Right lobe of liver (tissue), 6 donors: Measurements from ENCODE around the gene ZIC4. TPM values are rescaled to one million over a fixed set of nuclear protein-coding genes. Genes with fewer than 3 reads are reported as not detected.

Experiments
- ATAC-seq, 4 donors: fragments of 200-7000 bp; cut with Tn5 transposase; one replicate each; pipeline ENCODE4 v1.9.1; 2020; ENCODE audit warnings: mild to moderate bottlenecking in 4 of 4, moderate library complexity in 4 of 4
- DNase-seq, 3 donors: peaks; one replicate each; pipeline ENCODE4 v3.0.0-alpha.2; 2020
- H3K27ac ChIP-seq, 3 donors: fragments of 200-600 bp; one replicate each; pipeline ENCODE4 v1.8.0; 2022
- H3K27me3 ChIP-seq, 2 donors: fragments of 200-600 bp; one replicate each; pipeline ENCODE4 v1.8.0; 2022
- H3K36me3 ChIP-seq, 4 donors: fragments of 200-600 bp; sonication (generic) in 1 of 4; one replicate each; pipeline versions ENCODE4 v1.5.1 to v1.8.0; 2017 to 2022; ENCODE audit warnings: control low read depth in 1 of 4
- H3K4me1 ChIP-seq, 4 donors: fragments of 200-600 bp; sonication (generic) in 1 of 4; one replicate each; pipeline versions ENCODE4 v1.5.1 to v1.8.0; 2017 to 2022; ENCODE audit warnings: control low read depth in 1 of 4
- H3K4me3 ChIP-seq, 3 donors: fragments of 200-600 bp; one replicate each; pipeline ENCODE4 v1.8.0; 2022
- H3K9me3 ChIP-seq, 4 donors: fragments of 200-600 bp; sonication (generic) in 1 of 4; one replicate each; pipeline versions ENCODE4 v1.5.1 to v1.8.0; 2017 to 2022; ENCODE audit warnings: control low read depth in 1 of 4
- CTCF ChIP-seq, 4 donors: fragments of 200-600 bp in 3 of 4; fragments of 450-650 bp in 1 of 4; IDR thresholded peaks; one replicate each; pipeline versions ENCODE4 v1.5.1 to v1.8.0; 2016 to 2022; ENCODE audit warnings: antibody characterized with exemption in 4 of 4, mild to moderate bottlenecking in 2 of 4
- POLR2A ChIP-seq: fragments of 450-650 bp; IDR thresholded peaks from one replicate; pipeline ENCODE4 v1.6.1; 2017; ENCODE audit warnings: antibody characterized with exemption, mild to moderate bottlenecking
- WGBS: methylation state at CpG from one replicate; pipeline ENCODE4 v1.1.6; 2018; ENCODE audit warnings: low coverage, low lambda C conversion rate; ENCODE audit not compliant: insufficient coverage; ENCODE audit errors: missing lambda C conversion rate; 5-methylcytosine and 5-hydroxymethylcytosine counted together
- intact Hi-C, 2 donors: fragments of 100-400 bp; cut with DNase I; formaldehyde crosslinking; loops; one replicate each; pipeline versions ENCODE4 v1.11.2 to v1.14.1; 2022
- total RNA-seq, 6 experiments: library from RNA; depleted of rRNA in 2 of 6; stranded (reverse); fragments of >200 nt in 2 of 6; fragmentation: NEBNext Ultra II Directional in 3 of 6; extraction: Animal tissue kit (Norgen Biotek cat#: 25700) in 3 of 6; gene quantifications; one replicate each; pipeline versions ENCODE4 v1.1.0 to v1.2.4, GENCODE V29; 2016 to 2023
- donor health status: DM: no; HTN: yes; CAD: no.
- donor health status: DM: no; HTN: no; CAD: no.
- donor health status: DM: no; HTN: no; CAD: no.
- donor health status: DM: no; HTN: yes; CAD: no.
- donor health status: DM: no; HTN: yes; CAD: no.

The ZIC4 gene
- total RNA-seq, 6 experiments from 2014 or later: 0.04 to 0.28 (median 0.12) TPM; not detected in 3

DNA sequence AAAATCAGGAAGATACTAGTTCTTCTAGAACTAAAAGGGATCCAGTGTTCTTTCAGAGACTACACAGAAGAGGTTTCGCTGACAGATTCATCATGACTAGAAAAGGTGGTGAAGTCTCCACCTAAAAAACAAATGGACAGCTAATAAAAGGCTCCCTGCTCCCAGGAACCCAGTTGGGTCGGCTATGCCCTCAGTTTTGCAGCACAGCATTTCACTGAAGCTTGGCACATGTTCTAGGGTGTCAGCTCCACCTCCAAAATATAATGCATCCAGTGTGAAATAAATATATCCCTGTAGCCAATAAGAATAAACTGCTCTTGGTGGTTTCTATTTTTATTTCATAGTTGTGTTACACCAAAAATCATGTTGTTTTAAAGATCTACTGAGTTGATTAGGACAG lies 55.0 kb downstream of the ZIC4 start:
- WGBS: 32% methylated on average over 2 of the region's 2 CpGs
- TF ChIP-seq POLR2A (no peak), CTCF (IDR thresholded peaks at IDR 0.05) (no peak)
- H3K4me1 ChIP-seq: no peaks in the 10 kb centered on the region
- H3K9me3 ChIP-seq: no peaks in the 10 kb centered on the region
- H3K27me3 ChIP-seq: peaks cover 8 to 32% of the 10 kb centered on the region in 2 donors
- H3K36me3 ChIP-seq: no peaks in the 10 kb centered on the region
- no peak overlapping the region for H3K27ac ChIP-seq
- DNase-seq: no peak
- intact Hi-C loops: no loop called here
- H3K4me3 ChIP-seq: no peak overlapping the region
- no peak for ATAC-seq

- H3K36me3 ChIP-seq: no peaks in the 10 kb centered on the region
- intact Hi-C loops: no loop called here
Observed at GRCh38 chr3:147348976-147349375, 57.4 kb downstream of the ZIC4 start.

DNA sequence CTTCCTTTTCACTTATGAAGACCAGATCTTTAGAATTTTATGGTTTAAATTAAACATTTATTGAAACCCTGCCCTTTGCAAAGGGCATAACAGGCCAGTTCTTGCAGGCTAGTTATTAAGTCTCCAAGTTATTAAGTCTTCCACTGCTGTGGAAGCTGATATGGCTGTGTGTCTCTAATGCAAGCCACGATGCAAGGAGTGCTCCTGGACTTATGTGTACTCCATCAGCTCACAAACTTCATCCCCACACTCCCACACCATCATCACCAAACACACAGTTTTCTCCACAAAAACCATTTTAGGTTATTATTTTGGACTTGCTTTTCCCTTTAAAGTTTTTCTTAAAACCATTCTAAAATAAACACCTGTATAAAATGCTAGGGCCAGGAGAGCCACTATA lies 62.4 kb downstream of the ZIC4 start:
- H3K36me3 ChIP-seq: no peaks in the 10 kb centered on the region
- intact Hi-C loops: no loop called here
- no peaks in the 10 kb centered on the region for H3K27me3 ChIP-seq
- no peak for ATAC-seq
- no CpG with 5 or more reads among the region's 1 CpG for WGBS
- no peak for DNase-seq
- no peaks in the 10 kb centered on the region for H3K9me3 ChIP-seq
- no peaks in the 10 kb centered on the region for H3K4me1 ChIP-seq
- no peak for TF ChIP-seq CTCF (IDR thresholded peaks at IDR 0.05)
- TF ChIP-seq POLR2A: no peak
- no peak overlapping the region for H3K27ac ChIP-seq
- no peak overlapping the region for H3K4me3 ChIP-seq

More at GRCh38 chr3:147348976-147349375, 57.4 kb downstream of the ZIC4 start:
- H3K9me3 ChIP-seq: no peaks in the 10 kb centered on the region
- H3K4me1 ChIP-seq: no peaks in the 10 kb centered on the region
- ATAC-seq (no peak), DNase-seq (no peak)
- TF ChIP-seq CTCF (IDR thresholded peaks at IDR 0.05): no peak
- TF ChIP-seq POLR2A: no peak
- H3K27me3 ChIP-seq: peaks cover under 1 to 12% of the 10 kb centered on the region in 2 donors
- no peak overlapping the region for H3K27ac ChIP-seq
- WGBS: 56% methylated on average over 1 of the region's 1 CpG
- H3K4me3 ChIP-seq: no peak overlapping the region

DNA sequence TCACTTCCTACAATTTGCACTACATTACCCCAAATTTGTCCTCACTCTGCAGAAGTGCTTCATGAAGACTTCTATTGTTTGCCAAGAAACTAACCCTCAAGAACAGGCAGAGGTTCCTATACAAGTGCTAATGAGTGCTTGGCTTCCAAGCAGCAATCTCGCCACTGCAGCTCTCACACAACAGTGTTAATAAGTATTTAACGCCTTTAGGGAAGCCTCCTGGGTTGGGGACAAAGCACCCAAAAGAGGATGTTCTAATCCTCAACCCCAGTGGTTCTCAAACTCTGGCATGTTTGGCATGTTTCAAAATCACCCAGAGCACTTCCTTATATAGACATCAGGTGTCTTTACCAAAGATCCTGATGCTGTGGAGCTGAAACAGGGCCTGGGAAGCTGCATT lies 64.6 kb downstream of the ZIC4 start:
- 20% methylated on average over 2 of the region's 2 CpGs for WGBS
- Histone ChIP-seq H3K27me3 (no peaks in the 10 kb centered on the region), H3K27ac (no peak overlapping the region)

More for the DNA sequence above, 64.6 kb downstream of the ZIC4 start:
- DNase-seq: no peak
- H3K9me3 ChIP-seq: no peaks in the 10 kb centered on the region
- ATAC-seq: no peak
- no peak overlapping the region for H3K4me3 ChIP-seq
- intact Hi-C loops: no loop called here
- H3K4me1 ChIP-seq: no peaks in the 10 kb centered on the region
- no peaks in the 10 kb centered on the region for H3K36me3 ChIP-seq
- TF ChIP-seq CTCF (IDR thresholded peaks at IDR 0.05) (no peak), POLR2A (no peak)
